ENCODE measurements around the gene C12orf76.
A peak's percentile ranks its signal among the peaks of the same experiment; 100 is the strongest.
"Not testable (repeated sequence)": the region's sequence is repeated elsewhere in the genome, so short reads cannot be mapped to it uniquely, and the experiment has no call there.

The C12orf76 gene, protein sequence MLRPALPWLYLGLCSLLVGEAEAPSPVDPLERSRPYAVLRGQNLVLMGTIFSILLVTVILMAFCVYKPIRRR

DNA sequence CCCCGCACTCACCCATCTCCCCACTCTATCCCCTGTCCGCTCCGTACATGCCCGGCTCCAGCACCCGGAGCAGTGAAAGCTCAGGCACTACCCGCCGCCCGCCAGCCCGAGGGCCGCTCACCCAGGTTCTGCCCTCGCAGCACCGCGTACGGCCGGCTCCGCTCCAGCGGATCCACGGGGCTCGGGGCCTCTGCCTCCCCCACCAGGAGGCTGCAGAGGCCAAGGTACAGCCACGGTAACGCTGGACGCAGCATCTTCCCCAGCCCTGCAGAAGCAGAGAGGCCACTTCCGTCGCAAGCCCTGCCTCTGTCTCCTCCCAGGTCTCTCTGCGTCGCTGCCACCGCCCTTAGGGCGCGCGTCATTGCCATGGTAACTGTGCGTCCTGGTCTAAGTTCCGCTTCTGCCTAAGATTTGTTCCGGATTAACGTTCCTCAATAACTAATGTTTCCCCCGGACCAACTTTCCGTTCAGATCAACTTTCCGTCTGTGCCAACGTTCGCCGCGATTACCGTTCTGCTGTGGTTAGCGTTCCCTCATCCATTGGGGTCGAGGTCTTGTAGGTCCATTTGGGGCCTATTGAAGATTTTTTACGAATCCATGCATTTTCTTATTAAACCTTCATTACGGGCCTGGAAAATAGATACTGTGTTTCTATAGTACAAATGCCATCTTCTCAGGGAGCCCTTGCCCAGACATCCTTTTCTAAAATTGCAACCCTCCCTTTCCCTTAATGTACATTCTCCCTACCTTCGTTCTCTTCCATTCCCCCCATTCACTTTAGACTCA, at the start of gene C12orf76:
TSS of gene C12orf76 (minus strand) at position 281 of the 786 bp plus-strand sequence. CDS start at position 254, 27 bp downstream.
- DNase-seq: peak; percentile 85

DNA sequence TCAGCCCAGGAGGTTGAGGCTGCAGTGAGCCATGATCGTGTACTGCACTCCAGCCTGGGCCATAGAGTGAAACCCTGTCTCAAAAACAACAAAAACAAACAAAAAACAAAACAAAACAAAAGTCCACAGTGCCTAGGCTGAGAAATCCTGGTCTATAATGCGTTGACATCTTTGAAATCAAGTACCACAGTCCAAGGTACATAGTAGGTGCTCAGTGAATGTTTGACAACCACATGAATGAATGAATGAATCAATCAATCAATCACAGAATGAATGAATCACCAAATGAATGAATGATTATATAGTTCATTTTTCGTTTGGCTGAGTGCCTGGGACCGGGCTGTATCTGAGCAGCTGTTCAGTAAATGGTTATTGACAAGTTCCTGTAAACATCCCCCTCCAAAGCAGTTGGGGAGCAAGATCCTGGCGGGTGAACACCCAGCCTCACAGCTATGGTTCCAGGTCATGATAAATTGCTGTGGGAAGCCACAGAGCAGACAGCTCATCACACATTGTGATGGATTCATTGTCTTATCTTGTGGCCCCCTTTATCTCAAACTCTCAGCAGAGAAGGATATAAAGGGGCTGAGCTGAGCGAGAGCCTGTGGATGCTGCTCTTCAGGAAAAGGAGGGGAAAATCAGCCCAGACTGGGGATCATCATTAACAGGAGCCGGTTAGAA, 45.4 kb upstream of the C12orf76 start:
- no peak for DNase-seq

GRCh38 chr12:110091136-110091711, 42.9 kb upstream of the C12orf76 start:
- no peak for DNase-seq

GRCh38 chr12:110090266-110091135, 42.2 kb upstream of the C12orf76 start:
- no peak for DNase-seq

- DNase-seq: no peak
Measured at GRCh38 chr12:110088936-110089335, 40.6 kb upstream of the C12orf76 start.

DNA sequence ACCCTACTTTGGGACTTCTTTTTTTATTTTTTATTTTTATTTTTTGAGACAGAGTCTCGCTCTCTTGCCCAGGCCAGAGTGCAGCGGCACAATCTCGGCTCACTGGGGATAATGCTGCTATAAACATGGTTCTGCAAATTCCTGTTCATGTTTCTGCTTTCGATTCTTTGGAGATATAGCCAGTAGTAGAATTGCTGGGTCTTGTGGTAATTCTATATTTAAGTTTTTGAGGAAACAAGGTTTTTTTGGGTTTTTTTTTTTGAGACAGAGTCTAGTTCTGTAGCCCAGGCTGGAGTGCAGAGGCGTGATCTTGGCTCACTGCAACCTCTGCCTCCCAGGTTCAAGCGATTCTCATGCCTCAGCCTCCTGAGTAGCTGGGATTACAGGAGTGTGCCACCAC, 39.9 kb upstream of the C12orf76 start:
- not testable (repeated sequence) for DNase-seq

GRCh38 chr12:110084314-110085015, 36.1 kb upstream of the C12orf76 start:
- no peak for DNase-seq

DNA sequence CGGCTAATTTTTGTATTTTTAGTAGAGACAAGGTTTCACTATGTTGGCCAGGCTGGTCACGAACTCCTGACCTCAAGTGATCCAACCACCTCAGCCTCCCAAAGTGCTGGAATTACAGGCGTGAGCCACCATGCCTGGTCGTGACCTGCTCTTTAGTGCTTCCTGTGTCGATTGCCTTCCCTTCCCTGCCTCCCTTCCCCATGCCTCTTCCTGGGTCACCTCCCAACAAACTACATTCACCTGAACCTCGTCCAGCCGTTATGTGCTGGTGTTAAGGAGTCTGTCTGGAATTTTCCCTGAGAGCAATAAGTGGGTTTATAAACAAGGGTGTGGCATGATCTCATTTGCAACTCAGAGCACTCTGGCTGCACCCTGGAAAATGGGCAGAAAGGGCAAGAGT, 32.1 kb upstream of the C12orf76 start:
- no peak for DNase-seq

- peak; percentile 61 for DNase-seq
Measured at GRCh38 chr12:110079477-110080400, 31.4 kb upstream of the C12orf76 start.

- no peak for DNase-seq
Measured at GRCh38 chr12:110077800-110078199, 29.5 kb upstream of the C12orf76 start.

- DNase-seq: no peak
Measured at GRCh38 chr12:110075880-110076279, 27.6 kb upstream of the C12orf76 start.

DNA sequence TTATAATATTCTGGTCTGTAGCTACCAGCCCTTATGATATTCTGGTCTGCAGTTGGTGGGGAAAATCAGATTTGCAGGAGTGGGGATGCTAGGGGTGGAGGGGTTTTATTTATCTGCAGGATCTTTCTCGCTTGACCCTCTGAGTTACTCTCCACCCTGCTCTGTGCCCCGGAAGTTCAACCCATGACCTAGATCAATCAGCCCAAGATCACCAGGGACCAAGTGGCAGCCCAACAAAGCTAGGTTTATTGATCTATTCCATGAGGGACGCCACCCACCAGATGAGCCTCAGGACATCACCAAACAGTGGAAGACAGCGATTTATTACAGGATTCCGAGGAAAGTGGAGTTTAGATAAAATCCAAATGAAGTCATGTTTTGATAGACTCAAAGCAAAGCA, 25.8 kb upstream of the C12orf76 start:
- no peak for DNase-seq

- DNase-seq: peak; percentile 15
Measured at GRCh38 chr12:110073049-110073831, 24.9 kb upstream of the C12orf76 start.

GRCh38 chr12:110072636-110073035, 24.3 kb upstream of the C12orf76 start:
- DNase-seq: not testable (repeated sequence)

DNA sequence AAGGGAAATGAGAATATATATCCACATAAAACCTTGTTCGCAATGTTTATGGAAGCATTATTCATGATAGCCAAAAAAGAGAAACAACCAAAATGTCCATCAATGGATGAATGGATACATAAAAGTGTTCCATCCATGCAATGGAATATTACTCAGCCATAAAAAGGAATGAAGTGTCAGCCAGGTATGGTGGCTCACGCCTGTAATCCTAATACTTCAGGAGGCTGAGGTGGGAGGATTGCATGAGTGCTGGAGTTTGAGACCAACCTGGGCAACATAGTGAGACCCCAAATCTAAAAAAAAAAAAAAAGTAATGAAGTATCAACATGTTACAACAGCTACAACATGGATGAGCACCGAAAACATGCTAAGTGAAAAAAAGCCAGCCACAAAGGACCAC, 23.6 kb upstream of the C12orf76 start:
- DNase-seq: no peak

GRCh38 chr12:110071504-110071903, 23.2 kb upstream of the C12orf76 start:
- no peak for DNase-seq

GRCh38 chr12:110068654-110069053, 20.3 kb upstream of the C12orf76 start:
- DNase-seq: no peak

- DNase-seq: not testable (repeated sequence)
Measured at GRCh38 chr12:110068115-110068514, 19.8 kb upstream of the C12orf76 start.

DNA sequence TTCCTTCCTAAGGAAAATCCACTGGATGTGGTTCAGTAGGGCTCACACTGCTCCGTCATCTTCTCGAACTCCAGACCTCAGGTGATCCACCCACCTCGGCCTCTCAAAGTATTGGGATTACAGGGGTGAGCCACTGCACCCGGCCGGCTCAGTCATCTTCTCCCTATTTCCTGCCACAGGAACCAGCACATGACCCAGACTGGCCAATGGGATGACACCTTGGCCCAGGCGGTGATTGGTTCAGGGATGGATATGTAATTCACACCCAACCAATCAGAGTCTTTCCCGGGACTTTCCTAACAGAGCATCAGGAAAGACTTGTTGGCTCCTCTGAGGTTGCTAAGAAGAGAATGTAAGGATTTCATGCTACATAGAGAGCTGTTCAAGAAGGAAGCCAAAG, 19.2 kb upstream of the C12orf76 start:
- no peak for DNase-seq

DNA sequence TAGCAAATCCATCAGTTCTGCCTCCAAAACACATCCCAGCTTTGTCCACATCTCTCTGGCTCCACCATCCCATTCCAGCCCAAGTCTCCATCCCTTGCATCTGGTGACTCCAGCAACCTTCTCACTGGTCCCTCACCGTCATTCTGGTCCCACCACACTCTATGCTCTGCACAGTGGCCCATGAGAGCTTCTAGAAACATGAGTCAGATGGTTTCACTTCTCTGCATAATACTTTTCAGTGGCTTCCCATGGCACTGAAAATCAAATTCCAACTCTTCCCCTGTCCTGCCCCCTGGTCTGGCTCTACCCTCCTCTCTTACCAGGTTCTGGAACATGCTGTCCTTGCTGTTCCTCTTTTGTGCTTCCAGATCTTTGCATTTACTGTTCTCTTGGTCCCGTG, 17.2 kb upstream of the C12orf76 start:
- no peak for DNase-seq

Measured in activated CD4-positive, alpha-beta T cell treated with anti-CD3 and anti-CD28 coated beads for 1 hour (primary cell).